ENCODE results near the gene ITGB2.
"Not testable (repeated sequence)": the region's sequence is repeated elsewhere in the genome, so short reads cannot be mapped to it uniquely, and the experiment has no call there.

ITGB2 gene

GRCh38 chr21:44884097-44884496, 36.6 kb downstream of the ITGB2 start:
- DNase-seq (ENCODE audit: low spot score), result no peak

GRCh38 chr21:44883250-44883649, 37.4 kb downstream of the ITGB2 start:
- DNase-seq (ENCODE audit: low spot score), result no peak

- no peak for DNase-seq (ENCODE audit: low spot score)
These were observed 39.4 kb downstream of the ITGB2 start for GRCh38 chr21:44881198-44881872.

- DNase-seq (ENCODE audit: low spot score), result no peak
These were observed 40.1 kb downstream of the ITGB2 start for GRCh38 chr21:44880405-44881197.

- not testable (repeated sequence) for DNase-seq (ENCODE audit: low spot score)
These were observed 41.5 kb downstream of the ITGB2 start for GRCh38 chr21:44879238-44879637.

- no peak for DNase-seq (ENCODE audit: low spot score)
These were observed 42.4 kb downstream of the ITGB2 start for GRCh38 chr21:44878053-44878982.

GRCh38 chr21:44876849-44877575, 43.7 kb downstream of the ITGB2 start:
- no peak for DNase-seq (ENCODE audit: low spot score)

- no peak for DNase-seq (ENCODE audit: low spot score)
These were observed 45.4 kb downstream of the ITGB2 start for GRCh38 chr21:44875316-44875700.

GRCh38 chr21:44874497-44875315, 46.0 kb downstream of the ITGB2 start:
- DNase-seq (ENCODE audit: low spot score), result no peak

- no peak for DNase-seq (ENCODE audit: low spot score)
These were observed 46.5 kb downstream of the ITGB2 start for GRCh38 chr21:44874240-44874496.

- peak; percentile 94 for DNase-seq (ENCODE audit: low spot score)
These were observed 47.1 kb downstream of the ITGB2 start, which contains the start of gene PTTG1IP for GRCh38 chr21:44873356-44874239. Gene PTTG1IP (minus strand): TSS chr21:44873690. CDS start chr21:44873616, 74 bp downstream.

- DNase-seq (ENCODE audit: low spot score), result peak; percentile 54
These were observed 47.9 kb downstream of the ITGB2 start for GRCh38 chr21:44872649-44873355.

- no peak for DNase-seq (ENCODE audit: low spot score)
These were observed 48.4 kb downstream of the ITGB2 start for GRCh38 chr21:44872323-44872648.

GRCh38 chr21:44871576-44872269, 49.0 kb downstream of the ITGB2 start:
- DNase-seq (ENCODE audit: low spot score), result peak; percentile 75

GRCh38 chr21:44870748-44871495, 49.8 kb downstream of the ITGB2 start:
- no peak for DNase-seq (ENCODE audit: low spot score)

GRCh38 chr21:44869781-44870747, 50.6 kb downstream of the ITGB2 start:
- DNase-seq (ENCODE audit: low spot score), result peak; percentile 90

GRCh38 chr21:44868707-44869106, 52.0 kb downstream of the ITGB2 start:
- no peak for DNase-seq (ENCODE audit: low spot score)

Data from RKO (cell line).